Measurements from ENCODE around the gene ARHGAP27.

ARHGAP27 gene

DNA sequence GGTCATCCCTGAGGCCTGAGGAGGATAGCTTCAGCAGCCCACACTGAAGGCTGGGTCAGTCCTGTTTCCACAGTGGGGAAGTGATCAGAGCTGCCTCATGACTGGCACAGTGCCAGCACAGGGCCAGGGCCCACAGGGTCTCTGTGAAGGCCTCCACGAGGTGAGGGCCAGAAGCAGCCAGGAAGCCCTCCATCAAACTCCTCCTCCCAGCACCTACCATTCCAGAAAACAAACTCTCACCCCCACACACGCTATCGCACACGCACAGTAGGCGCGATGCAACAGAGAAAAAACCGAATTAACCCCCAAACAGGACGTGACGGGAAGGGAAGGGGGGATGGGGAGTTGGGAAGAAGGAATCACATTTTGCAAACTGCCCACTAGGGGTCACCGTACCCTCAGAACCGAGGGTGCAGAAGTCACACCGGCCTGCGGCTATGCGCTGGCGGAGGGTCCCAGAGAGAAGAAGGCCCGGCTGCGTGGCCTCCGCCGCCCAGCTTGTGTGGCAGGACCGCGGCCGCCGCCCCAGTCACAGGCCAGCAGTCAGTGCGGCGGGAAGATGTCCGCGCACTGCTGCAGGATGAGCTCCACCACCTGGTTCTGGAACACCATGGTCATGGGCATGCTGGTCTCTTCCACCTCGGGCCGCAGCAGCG, 37.6 kb downstream of the ARHGAP27 start:
- no peak for DNase-seq

DNA sequence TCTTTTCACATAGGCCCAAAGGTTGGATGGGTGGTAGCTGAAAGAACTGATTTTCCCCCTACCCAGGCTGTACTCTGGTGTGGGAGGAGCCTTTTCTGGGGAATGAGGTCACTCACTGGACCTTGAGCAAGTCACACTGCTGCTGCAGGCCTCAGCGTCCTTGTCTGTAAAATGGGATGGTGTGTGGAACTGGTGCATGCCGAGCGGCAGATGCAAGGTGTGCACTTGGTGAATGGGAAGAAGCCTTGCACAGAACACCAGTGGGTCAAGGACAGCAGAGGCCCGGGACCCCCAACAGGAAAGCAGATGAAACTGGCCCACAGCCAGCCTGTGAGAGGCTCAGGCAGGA, 38.1 kb downstream of the ARHGAP27 start:
- Histone ChIP-seq H3K27me3 (replicated peaks; ENCODE audit: control insufficient read depth, insufficient read depth, low read length, poor library complexity, severe bottlenecking) (no peaks in the 10 kb centered on the region), H3K9me3 (ENCODE audit: control insufficient read depth, low read length) (no peaks in the 10 kb centered on the region), H3K4me1 (ENCODE audit: control insufficient read depth, insufficient read depth, low read length, poor library complexity, severe bottlenecking) (no peaks in the 10 kb centered on the region), H3K4me3 (ENCODE audit: insufficient read depth, low read depth, low read length, poor library complexity, severe bottlenecking) (no peak overlapping the region), H3K27ac (ENCODE audit: insufficient read depth, low read length, poor library complexity, severe bottlenecking) (no peak overlapping the region), H3K36me3 (ENCODE audit: control insufficient read depth, insufficient read depth, low read length) (peaks cover 53% of the 10 kb centered on the region)
- no peak for DNase-seq

More for the DNA sequence above, 37.6 kb downstream of the ARHGAP27 start:
- Histone ChIP-seq H3K9me3 (ENCODE audit: control insufficient read depth, low read length) (no peaks in the 10 kb centered on the region), H3K27ac (ENCODE audit: insufficient read depth, low read length, poor library complexity, severe bottlenecking) (no peak overlapping the region), H3K27me3 (replicated peaks; ENCODE audit: control insufficient read depth, insufficient read depth, low read length, poor library complexity, severe bottlenecking) (no peaks in the 10 kb centered on the region), H3K4me3 (ENCODE audit: insufficient read depth, low read depth, low read length, poor library complexity, severe bottlenecking) (no peak overlapping the region), H3K36me3 (ENCODE audit: control insufficient read depth, insufficient read depth, low read length) (peaks cover 58% of the 10 kb centered on the region), H3K4me1 (ENCODE audit: control insufficient read depth, insufficient read depth, low read length, poor library complexity, severe bottlenecking) (no peaks in the 10 kb centered on the region)

- Histone ChIP-seq H3K9me3 (ENCODE audit: control insufficient read depth, low read length) (no peaks in the 10 kb centered on the region), H3K27ac (ENCODE audit: insufficient read depth, low read length, poor library complexity, severe bottlenecking) (no peak overlapping the region), H3K4me3 (ENCODE audit: insufficient read depth, low read depth, low read length, poor library complexity, severe bottlenecking) (no peak overlapping the region), H3K36me3 (ENCODE audit: control insufficient read depth, insufficient read depth, low read length) (peaks cover 48% of the 10 kb centered on the region), H3K4me1 (ENCODE audit: control insufficient read depth, insufficient read depth, low read length, poor library complexity, severe bottlenecking) (no peaks in the 10 kb centered on the region), H3K27me3 (replicated peaks; ENCODE audit: control insufficient read depth, insufficient read depth, low read length, poor library complexity, severe bottlenecking) (no peaks in the 10 kb centered on the region)
- no peak for DNase-seq
Measured at GRCh38 chr17:45394091-45394490, 38.6 kb downstream of the ARHGAP27 start.

DNA sequence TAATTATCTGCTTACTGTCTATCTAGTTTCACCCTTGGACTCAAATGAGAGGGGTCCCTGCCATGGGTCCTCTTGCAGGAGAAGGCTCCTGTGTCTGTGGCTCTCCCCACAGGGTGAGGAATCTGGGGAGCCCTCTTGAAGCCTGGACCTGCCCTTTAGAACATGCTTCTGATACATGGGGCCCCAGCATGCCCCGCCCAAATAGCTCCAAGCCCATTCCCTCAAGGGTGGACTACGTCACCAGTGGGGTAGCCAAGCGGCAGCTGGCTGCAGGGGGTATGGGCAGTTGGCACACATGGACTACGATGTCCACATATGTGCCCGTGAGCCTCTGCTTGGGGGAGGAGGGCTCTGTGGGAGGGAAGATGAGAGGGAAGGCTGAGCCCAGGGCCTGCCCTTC, 39.3 kb downstream of the ARHGAP27 start:
- H3K36me3 ChIP-seq (ENCODE audit: control insufficient read depth, insufficient read depth, low read length), result peaks cover 43% of the 10 kb centered on the region
- no peaks in the 10 kb centered on the region for H3K9me3 ChIP-seq (ENCODE audit: control insufficient read depth, low read length)
- H3K27ac ChIP-seq (ENCODE audit: insufficient read depth, low read length, poor library complexity, severe bottlenecking), result no peak overlapping the region
- no peak overlapping the region for H3K4me3 ChIP-seq (ENCODE audit: insufficient read depth, low read depth, low read length, poor library complexity, severe bottlenecking)
- H3K4me1 ChIP-seq (ENCODE audit: control insufficient read depth, insufficient read depth, low read length, poor library complexity, severe bottlenecking), result no peaks in the 10 kb centered on the region
- no peak for DNase-seq
- no peaks in the 10 kb centered on the region for H3K27me3 ChIP-seq (replicated peaks; ENCODE audit: control insufficient read depth, insufficient read depth, low read length, poor library complexity, severe bottlenecking)

- H3K36me3 ChIP-seq (ENCODE audit: control insufficient read depth, insufficient read depth, low read length), result peaks cover 29% of the 10 kb centered on the region
- no peak overlapping the region for H3K27ac ChIP-seq (ENCODE audit: insufficient read depth, low read length, poor library complexity, severe bottlenecking)
- no peak overlapping the region for H3K4me3 ChIP-seq (ENCODE audit: insufficient read depth, low read depth, low read length, poor library complexity, severe bottlenecking)
- no peak for DNase-seq
- no peaks in the 10 kb centered on the region for H3K27me3 ChIP-seq (replicated peaks; ENCODE audit: control insufficient read depth, insufficient read depth, low read length, poor library complexity, severe bottlenecking)
- no peaks in the 10 kb centered on the region for H3K9me3 ChIP-seq (ENCODE audit: control insufficient read depth, low read length)
- no peaks in the 10 kb centered on the region for H3K4me1 ChIP-seq (ENCODE audit: control insufficient read depth, insufficient read depth, low read length, poor library complexity, severe bottlenecking)
Measured at GRCh38 chr17:45391918-45392317, 40.8 kb downstream of the ARHGAP27 start.

- H3K4me1 ChIP-seq (ENCODE audit: control insufficient read depth, insufficient read depth, low read length, poor library complexity, severe bottlenecking), result no peaks in the 10 kb centered on the region
- DNase-seq, result no peak
- no peaks in the 10 kb centered on the region for H3K9me3 ChIP-seq (ENCODE audit: control insufficient read depth, low read length)
- no peaks in the 10 kb centered on the region for H3K27me3 ChIP-seq (replicated peaks; ENCODE audit: control insufficient read depth, insufficient read depth, low read length, poor library complexity, severe bottlenecking)
- no peak overlapping the region for H3K27ac ChIP-seq (ENCODE audit: insufficient read depth, low read length, poor library complexity, severe bottlenecking)
- H3K4me3 ChIP-seq (ENCODE audit: insufficient read depth, low read depth, low read length, poor library complexity, severe bottlenecking), result no peak overlapping the region
- H3K36me3 ChIP-seq (ENCODE audit: control insufficient read depth, insufficient read depth, low read length), result peaks cover 23% of the 10 kb centered on the region
Measured at GRCh38 chr17:45391291-45391690, 41.4 kb downstream of the ARHGAP27 start.

GRCh38 chr17:45389354-45389753, 43.3 kb downstream of the ARHGAP27 start:
- Histone ChIP-seq H3K9me3 (ENCODE audit: control insufficient read depth, low read length) (no peaks in the 10 kb centered on the region), H3K4me1 (ENCODE audit: control insufficient read depth, insufficient read depth, low read length, poor library complexity, severe bottlenecking) (no peaks in the 10 kb centered on the region), H3K4me3 (ENCODE audit: insufficient read depth, low read depth, low read length, poor library complexity, severe bottlenecking) (no peak overlapping the region), H3K27ac (ENCODE audit: insufficient read depth, low read length, poor library complexity, severe bottlenecking) (no peak overlapping the region), H3K27me3 (replicated peaks; ENCODE audit: control insufficient read depth, insufficient read depth, low read length, poor library complexity, severe bottlenecking) (no peaks in the 10 kb centered on the region), H3K36me3 (ENCODE audit: control insufficient read depth, insufficient read depth, low read length) (peaks cover 4% of the 10 kb centered on the region)
- no peak for DNase-seq

DNA sequence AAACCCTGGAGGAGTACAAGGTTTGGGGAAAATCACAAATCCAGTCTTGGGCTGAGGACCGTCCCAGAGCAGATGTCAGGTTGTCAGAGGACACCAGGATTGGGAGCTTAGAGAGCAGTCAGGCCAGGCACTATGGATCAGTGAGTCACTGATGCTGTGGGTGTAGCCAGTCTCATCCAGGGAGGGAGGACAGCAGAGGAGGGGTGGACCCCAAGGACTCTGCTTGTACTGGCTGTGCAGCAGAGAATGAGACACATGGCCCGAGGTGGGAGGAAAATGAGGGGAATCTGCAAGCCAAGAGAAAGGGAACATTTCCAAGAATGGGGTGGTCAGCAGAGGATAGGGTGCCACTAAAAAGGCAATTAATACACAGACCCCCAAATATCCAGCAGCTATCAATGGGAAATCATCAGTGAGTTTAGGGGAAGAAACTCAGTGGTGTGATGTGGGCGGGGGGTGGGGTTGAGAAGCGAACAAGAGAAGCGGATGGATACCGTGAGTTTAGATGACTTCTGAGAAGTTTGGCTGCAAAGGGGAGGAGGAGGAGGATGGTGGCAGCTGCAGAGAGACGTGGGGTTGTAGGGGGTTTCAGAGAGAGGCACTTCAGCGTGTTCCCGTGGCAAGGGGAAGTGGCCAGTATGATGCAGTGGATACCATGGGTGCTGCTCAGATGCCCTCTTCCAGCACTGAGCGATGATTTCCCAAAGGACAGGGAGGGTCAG, 43.9 kb downstream of the ARHGAP27 start:
- H3K4me1 ChIP-seq (ENCODE audit: control insufficient read depth, insufficient read depth, low read length, poor library complexity, severe bottlenecking), result no peaks in the 10 kb centered on the region
- H3K4me3 ChIP-seq (ENCODE audit: insufficient read depth, low read depth, low read length, poor library complexity, severe bottlenecking), result no peak overlapping the region
- H3K36me3 ChIP-seq (ENCODE audit: control insufficient read depth, insufficient read depth, low read length), result no peaks in the 10 kb centered on the region
- DNase-seq, result no peak
- no peak overlapping the region for H3K27ac ChIP-seq (ENCODE audit: insufficient read depth, low read length, poor library complexity, severe bottlenecking)
- no peaks in the 10 kb centered on the region for H3K9me3 ChIP-seq (ENCODE audit: control insufficient read depth, low read length)
- no peaks in the 10 kb centered on the region for H3K27me3 ChIP-seq (replicated peaks; ENCODE audit: control insufficient read depth, insufficient read depth, low read length, poor library complexity, severe bottlenecking)

DNA sequence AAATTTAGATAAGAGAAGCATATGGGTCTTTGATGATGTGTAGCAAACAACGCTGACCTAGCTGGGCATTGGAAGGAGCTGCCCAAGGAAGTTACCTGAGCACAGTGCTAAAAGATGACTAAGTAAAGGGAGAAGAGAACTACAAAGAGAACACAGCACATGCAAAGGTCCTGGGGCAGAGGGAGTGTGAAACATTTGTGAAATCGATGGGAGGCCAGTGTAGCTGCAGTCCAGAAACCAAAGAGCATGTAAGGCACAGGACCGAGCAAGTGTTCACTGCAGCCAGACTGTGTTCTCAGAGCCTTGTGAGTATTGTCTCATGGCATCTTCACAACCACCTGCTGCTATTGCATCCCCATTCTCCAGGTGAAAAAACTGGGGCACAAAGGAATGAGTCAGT, 44.9 kb downstream of the ARHGAP27 start:
- Histone ChIP-seq H3K27ac (ENCODE audit: insufficient read depth, low read length, poor library complexity, severe bottlenecking) (no peak overlapping the region), H3K4me1 (ENCODE audit: control insufficient read depth, insufficient read depth, low read length, poor library complexity, severe bottlenecking) (no peaks in the 10 kb centered on the region), H3K27me3 (replicated peaks; ENCODE audit: control insufficient read depth, insufficient read depth, low read length, poor library complexity, severe bottlenecking) (no peaks in the 10 kb centered on the region), H3K36me3 (ENCODE audit: control insufficient read depth, insufficient read depth, low read length) (no peaks in the 10 kb centered on the region), H3K9me3 (ENCODE audit: control insufficient read depth, low read length) (no peaks in the 10 kb centered on the region), H3K4me3 (ENCODE audit: insufficient read depth, low read depth, low read length, poor library complexity, severe bottlenecking) (no peak overlapping the region)
- DNase-seq, result no peak

DNA sequence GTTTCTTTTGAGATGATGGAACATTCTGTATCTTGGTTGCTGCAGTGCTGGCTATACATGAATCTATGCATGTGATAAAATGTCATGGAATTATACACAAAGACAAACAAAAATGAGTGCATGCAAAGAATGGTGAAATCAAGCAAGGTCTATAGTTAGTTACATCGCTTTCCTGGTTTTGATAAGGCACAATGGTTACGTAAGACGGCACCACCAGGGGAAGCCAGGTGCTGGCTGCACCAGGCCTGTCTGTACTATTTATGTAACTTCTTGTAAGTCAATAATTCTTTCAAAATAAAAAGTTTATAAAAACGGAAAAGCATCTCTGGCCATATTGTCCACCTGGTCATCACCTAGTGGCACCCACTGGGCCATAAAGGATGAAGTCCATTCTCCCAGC, 46.5 kb downstream of the ARHGAP27 start:
- no peaks in the 10 kb centered on the region for H3K36me3 ChIP-seq (ENCODE audit: control insufficient read depth, insufficient read depth, low read length)
- no peaks in the 10 kb centered on the region for H3K27me3 ChIP-seq (replicated peaks; ENCODE audit: control insufficient read depth, insufficient read depth, low read length, poor library complexity, severe bottlenecking)
- no peaks in the 10 kb centered on the region for H3K9me3 ChIP-seq (ENCODE audit: control insufficient read depth, low read length)
- no peak for DNase-seq
- no peak overlapping the region for H3K27ac ChIP-seq (ENCODE audit: insufficient read depth, low read length, poor library complexity, severe bottlenecking)
- no peak overlapping the region for H3K4me3 ChIP-seq (ENCODE audit: insufficient read depth, low read depth, low read length, poor library complexity, severe bottlenecking)
- H3K4me1 ChIP-seq (ENCODE audit: control insufficient read depth, insufficient read depth, low read length, poor library complexity, severe bottlenecking), result no peaks in the 10 kb centered on the region
